PFSK-1 (cell line): ENCODE data around the gene PEMT.

Experiments
- POLR2AphosphoS5 ChIP-seq: IDR thresholded peaks from 2 replicates; pipeline ENCODE4 v1.6.1; 2012; ENCODE audit warnings: low read depth, mild to moderate bottlenecking, control low read depth, low read length, moderate library complexity
- REST ChIP-seq, 2 experiments: IDR thresholded peaks; 2 replicates each; pipeline versions ENCODE4 v1.6.1 to v1.8.0; 2011 to 2012; ENCODE audit warnings: low read depth in 2 of 2, low read length in 2 of 2, control low read depth in 1 of 2, inconsistent platforms in 1 of 2, mild to moderate bottlenecking in 1 of 2, moderate library complexity in 1 of 2; ENCODE audit not compliant: insufficient read depth in 1 of 2
- SIN3A ChIP-seq: IDR thresholded peaks from 2 replicates; pipeline ENCODE4 v1.6.1; 2012; ENCODE audit warnings: mild to moderate bottlenecking, low read length, moderate library complexity, borderline replicate concordance; ENCODE audit not compliant: insufficient read depth
- TAF1 ChIP-seq: IDR thresholded peaks from 2 replicates; pipeline ENCODE4 v1.6.1; 2012; ENCODE audit warnings: low read length, control low read depth, borderline replicate concordance; ENCODE audit not compliant: insufficient read depth

- TF ChIP-seq SIN3A: no peak
- TF ChIP-seq POLR2AphosphoS5: no peak
- TF ChIP-seq TAF1: no peak
- TF ChIP-seq REST (IDR thresholded peaks at IDR 0.05; ENCODE audit: insufficient read depth in 1 of 2, low read depth in 2 of 2, low read length in 2 of 2): no peak
These were observed 87.0 kb downstream of the PEMT start for GRCh38 chr17:17504341-17505140.
